ENCODE data around the gene PARD6B.
"Not testable (repeated sequence)": the region's sequence is repeated elsewhere in the genome, so short reads cannot be mapped to it uniquely, and the experiment has no call there.

The PARD6B gene

DNA sequence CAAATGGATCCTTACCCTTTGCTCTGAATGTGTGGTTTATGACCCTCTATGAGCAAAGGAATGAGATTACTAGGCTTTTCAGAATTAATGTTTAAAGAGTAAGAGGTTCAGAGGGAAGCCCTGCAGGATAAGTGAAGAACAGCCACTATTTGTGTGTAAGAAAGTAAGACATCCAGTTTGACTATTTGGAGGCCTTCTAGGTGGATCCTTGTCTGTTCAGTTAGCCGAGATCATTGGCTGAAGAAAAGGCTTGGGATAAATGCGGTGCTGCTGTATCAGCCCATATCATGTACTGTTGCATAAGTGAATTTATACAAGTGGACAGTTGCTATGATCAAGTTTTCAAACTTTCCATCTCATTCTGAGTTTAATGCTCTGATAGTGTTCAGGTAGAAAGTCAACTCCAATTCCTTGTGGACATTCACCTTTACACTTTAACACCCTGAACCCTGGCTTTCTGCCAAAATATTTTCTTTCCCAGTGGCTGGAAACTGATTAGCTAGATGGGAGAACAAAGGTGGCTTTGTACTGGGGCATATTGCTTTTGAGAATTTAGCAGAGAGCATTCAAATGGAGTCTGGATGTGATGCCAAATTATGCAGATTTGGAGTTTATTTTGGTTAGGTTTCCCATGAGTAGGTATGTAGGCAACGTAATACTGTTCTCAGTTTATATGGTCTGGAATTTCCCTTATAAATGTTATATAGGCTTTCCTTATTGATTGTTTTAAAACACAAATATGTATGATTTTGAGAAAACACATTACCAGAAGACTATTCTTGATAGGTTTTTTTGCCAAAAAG is 15.0 kb downstream of the PARD6B start:
- DNase-seq, result no peak

GRCh38 chr20:50747275-50747674 is 15.9 kb downstream of the PARD6B start:
- no peak for DNase-seq

DNA sequence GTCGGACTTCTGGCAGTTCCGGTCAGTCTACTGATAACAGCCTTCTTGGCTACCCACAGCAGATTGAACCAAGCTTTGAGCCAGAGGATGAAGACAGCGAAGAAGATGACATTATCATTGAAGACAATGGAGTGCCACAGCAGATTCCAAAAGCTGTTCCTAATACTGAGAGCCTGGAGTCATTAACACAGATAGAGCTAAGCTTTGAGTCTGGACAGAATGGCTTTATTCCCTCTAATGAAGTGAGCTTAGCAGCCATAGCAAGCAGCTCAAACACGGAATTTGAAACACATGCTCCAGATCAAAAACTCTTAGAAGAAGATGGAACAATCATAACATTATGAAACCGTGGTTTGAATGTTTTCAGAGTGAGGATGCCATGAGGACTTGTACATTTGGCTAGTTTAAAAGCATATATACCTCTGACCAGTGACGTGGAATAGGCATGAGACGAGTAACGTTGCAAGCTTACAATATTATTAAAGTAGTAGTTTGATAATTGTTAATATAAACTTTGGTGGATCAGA is 18.8 kb downstream of the PARD6B start:
- DNase-seq, result no peak

GRCh38 chr20:50753152-50753551 is 21.8 kb downstream of the PARD6B start:
- no peak for DNase-seq

DNA sequence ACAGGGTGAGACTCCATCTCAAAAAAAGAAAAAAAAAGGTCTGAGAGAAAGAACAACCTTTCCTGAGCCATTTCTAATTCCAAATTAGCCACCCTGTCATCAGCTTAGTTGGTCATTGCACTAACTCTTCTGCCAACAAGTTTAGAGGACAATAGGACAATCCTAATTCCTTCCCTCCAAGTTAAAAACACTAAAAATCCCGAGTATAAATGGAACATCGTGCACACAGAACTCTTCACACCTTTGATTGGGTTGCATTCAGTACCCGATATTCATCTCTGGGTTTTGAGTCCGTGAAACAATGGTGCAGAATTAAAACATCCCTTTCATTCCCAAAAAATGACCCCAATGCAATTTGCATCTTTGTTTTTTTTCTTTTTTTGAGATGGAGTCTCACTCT is 23.0 kb downstream of the PARD6B start:
- DNase-seq, result no peak

DNA sequence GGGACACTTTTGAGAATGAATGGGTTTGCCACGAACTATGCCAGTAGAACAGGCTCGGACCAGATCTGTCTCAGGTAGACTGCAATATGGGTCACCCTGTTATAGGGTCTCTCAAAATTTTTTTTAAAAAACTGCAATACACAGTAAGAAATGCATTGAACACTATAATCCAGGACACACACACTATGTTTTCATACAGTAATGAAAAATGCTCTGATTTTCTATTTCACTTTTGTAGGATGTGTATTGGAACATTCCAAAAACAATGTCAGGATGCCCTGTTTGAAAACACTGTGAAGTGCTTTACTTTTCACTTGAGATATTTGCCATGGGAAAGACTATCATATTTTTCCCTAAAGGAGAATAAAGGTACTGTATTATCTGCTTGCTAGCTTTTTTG is 25.1 kb downstream of the PARD6B start:
- DNase-seq, result no peak

- DNase-seq, result no peak
Measured at GRCh38 chr20:50758469-50758868, 27.1 kb downstream of the PARD6B start.

- no peak for DNase-seq
Measured at GRCh38 chr20:50758992-50759391, 27.6 kb downstream of the PARD6B start.

DNA sequence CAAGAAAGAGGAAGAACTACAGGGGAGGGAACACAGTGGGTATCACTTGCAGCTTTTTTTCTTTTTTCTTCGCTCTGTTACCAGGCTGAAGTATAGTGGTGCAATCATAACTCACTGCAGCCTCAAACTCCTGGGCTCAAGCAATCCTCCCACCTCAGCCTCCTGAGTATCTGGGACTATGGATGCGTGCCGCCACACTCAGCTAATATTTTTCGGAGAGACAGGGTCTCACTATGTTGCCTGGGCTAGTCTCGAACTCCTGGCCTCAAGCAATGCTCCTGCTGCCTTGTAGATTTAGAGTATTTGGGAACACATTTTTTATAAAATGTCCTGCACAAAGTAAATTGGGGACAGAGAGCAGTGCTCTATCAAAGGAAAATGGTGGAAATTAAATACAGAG is 28.3 kb downstream of the PARD6B start:
- DNase-seq, result no peak

DNA sequence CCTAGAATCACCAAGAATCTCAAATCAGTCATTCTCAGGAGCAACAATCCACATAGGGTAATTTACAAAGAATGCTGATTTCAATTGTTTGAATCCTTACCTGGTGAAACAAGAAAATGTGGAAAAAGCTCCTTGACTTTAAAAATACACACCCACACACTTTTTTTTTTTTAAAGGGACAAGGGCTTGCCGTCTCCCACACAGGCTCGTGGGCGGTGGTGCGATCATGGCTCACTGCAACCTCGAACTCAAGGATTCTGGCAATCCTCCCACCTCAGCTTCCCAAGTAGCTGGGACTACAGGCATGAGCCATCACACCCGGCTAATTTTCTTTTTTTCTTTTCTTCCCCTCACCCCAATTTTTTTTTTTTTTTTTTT is 30.7 kb downstream of the PARD6B start:
- no peak for DNase-seq

- peak; percentile 80 for DNase-seq
Measured at GRCh38 chr20:50762435-50763220, 31.2 kb downstream of the PARD6B start.

DNA sequence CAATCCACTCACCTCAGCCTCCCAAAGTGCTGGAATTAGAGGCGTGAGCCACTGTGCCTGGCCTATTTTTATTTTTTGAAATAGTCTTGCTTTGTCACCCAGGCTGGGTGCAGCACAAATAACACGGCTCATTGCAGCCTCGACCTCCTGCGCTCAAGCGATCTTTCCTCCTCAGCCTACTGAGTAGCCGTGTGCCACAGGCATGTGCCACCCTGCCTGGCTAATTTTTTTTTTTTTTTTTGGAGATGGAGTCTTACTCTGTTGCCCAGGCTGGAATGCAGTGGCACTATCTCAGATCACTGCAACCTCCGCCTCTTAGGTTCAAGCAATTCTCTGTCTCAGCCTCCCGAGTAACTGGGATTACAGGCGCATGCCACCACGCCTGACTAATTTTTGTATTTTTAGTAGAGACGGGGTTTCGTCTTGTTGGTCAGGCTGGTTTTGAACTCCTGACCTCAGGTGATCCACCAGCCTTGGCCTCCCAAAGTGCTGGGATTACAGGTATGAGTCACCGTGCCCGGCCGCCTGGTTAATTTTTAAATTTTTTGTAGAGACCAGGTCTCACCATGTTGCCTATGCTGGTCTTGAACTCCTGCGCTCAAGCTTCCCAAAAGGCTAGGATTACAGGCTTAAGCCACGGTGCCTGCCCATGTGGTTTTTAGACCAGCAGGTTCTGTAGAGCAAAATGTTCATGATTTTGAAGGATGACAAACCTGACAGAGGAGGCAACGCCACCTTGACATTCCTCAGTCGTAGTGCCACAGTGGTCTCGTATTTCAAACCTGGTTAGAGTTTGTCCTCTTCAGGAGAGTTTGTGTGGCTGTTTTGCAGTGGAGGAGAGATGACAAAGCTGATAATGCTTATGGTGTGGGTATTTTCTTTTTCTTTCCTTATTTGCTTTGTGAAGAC is 32.4 kb downstream of the PARD6B start:
- not testable (repeated sequence) for DNase-seq

DNA sequence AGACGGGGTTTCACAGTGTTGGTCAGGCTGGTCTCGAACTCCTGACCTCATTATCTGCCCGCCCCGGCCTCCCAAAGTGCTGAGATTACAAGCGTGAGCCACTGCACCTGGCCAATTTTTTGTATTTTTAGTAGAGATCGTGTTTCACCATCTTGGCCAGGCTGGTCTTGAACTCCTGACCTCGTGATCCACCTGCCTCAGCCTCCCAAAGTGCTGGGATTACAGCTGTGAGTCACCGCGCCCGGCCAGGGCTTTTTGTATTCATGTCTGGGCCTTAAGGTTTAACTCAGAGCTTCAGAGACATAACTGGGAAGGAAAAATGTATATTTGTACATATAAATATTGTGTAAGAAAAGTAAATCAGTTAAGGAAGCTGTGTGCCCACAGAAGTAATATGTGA is 33.9 kb downstream of the PARD6B start:
- DNase-seq, result not testable (repeated sequence)

GRCh38 chr20:50765674-50766073 is 34.3 kb downstream of the PARD6B start:
- DNase-seq, result no peak

DNA sequence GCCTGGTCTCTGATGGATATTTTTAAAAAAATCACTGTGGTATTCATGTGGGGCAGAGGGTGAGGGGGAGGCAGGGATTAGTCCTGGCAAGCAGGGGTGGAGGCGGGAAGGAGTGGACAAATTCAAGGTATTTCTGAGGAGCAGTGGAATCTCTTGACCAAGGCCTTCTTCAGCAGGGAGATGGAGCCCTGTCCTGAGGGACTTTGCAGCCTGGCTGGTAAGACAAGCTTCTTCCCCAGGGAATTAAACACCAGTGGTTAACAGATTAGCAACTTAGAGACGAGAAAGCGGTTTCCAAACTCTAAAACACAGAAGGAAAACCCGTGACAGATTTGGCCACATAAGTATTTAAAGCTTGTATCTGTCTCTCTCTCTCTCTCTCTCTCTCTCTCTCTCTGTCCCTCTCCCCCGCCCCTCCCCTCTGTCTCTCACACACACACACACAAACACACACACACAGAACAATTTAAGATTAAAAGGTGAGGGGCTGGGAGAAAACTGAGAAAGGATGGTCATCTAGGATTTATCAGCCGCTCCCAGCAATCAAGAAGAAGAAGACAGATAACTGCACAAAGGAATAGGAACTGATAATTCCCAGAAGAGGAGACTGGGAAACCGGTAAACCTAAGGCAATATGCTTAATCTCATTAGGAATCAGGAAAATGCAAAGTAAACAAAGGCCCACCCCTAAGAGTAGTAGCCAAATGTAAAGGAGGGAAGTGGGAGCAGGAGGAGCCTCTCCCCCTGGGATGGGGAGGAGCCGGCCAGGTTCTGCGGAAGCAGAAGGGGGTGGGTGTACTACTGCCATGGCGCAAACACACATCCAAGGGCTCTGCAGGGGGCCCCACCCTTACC is 35.8 kb downstream of the PARD6B start:
- not testable (repeated sequence) for DNase-seq

DNA sequence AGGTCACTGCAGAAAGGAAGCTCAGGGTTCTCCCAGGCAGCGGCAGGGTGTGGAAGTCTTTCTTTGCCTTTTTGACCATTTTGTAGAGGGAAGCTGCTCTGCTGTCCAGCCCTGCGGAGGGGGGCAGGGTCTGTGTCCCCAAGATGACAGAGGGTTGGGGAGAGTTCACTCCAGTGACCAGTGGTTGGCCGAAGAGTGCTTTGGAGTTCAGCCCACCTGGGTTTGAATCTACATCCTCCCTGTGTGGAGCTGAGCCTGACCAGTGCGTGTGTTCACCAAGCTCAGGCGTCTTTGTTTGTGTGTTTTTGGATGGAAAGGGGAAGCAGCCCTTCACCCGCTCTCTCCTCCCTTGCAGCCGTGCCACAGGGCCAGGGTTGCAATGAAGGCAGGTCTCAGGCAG is 37.6 kb downstream of the PARD6B start:
- DNase-seq, result not testable (repeated sequence)

- DNase-seq, result not testable (repeated sequence)
Measured at GRCh38 chr20:50769551-50770085, 38.2 kb downstream of the PARD6B start.

GRCh38 chr20:50771419-50772080 is 40.2 kb downstream of the PARD6B start:
- DNase-seq, result not testable (repeated sequence)

DNA sequence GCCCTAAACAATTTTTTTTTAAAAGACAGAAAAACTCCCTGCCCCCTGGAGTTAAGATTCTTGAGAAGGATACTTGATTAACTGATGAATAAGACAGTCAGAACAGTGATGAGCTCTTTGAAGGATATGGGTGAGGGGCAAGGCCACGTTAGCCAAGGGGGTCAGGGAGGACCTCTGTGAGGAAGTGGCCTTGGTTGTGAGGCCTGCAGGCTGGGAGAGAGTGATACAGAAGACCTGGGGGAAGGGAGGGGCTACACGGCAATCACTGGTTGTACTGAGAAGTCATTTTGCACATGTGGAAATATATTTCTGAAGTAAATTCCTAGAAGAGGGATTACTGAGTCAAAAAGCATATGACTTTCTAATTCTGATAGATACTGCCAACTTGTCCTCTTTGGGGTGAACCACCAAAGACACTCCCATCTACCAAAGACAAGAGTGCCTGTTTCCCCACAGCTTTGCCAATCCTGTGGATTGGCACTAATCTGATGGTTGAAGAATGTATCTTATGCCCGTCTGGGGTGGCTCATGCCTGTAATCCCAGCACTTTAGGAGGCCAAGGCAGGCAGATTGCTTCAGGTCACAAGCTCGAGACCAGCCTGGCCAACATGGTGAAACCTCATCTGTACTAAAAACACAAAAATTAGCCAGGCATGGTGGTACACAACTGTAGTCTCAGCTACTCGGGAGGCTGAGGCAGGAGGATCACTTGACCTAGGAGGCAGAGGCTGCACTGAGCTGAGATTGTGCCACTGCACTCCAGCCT is 41.2 kb downstream of the PARD6B start:
- DNase-seq, result no peak

GRCh38 chr20:50774515-50774914 is 43.1 kb downstream of the PARD6B start:
- DNase-seq, result no peak
